Tibial nerve (tissue), 4 donors: ENCODE measurements around the gene FBXL17. TPM values are rescaled to one million over a fixed set of nuclear protein-coding genes. Genes with fewer than 3 reads are reported as not detected.

Source experiments
- DNase-seq, 2 donors: peaks; one replicate each; pipeline ENCODE4 v3.0.0-alpha.2; 2019; ENCODE audit warnings: low spot score in 2 of 2
- H3K27ac ChIP-seq, 4 donors: fragments of 200-600 bp; sonication (generic) in 3 of 4; one replicate each; pipeline ENCODE4 v1.5.1; 2017 to 2019; ENCODE audit warnings: mild to moderate bottlenecking in 1 of 4
- H3K27me3 ChIP-seq, 2 donors: fragments of 200-600 bp; sonication (generic) in 1 of 2; one replicate each; pipeline versions ENCODE4 v1.5.1 to v1.6.0; 2017 to 2019
- H3K36me3 ChIP-seq, 3 donors: fragments of 200-600 bp; sonication (generic); one replicate each; pipeline ENCODE4 v1.5.1; 2018 to 2019
- H3K4me1 ChIP-seq, 4 donors: fragments of 200-600 bp; sonication (generic) in 3 of 4; one replicate each; pipeline ENCODE4 v1.5.1; 2017 to 2019
- H3K4me3 ChIP-seq, 4 donors: fragments of 200-600 bp; sonication (generic) in 3 of 4; one replicate each; pipeline ENCODE4 v1.5.1; 2017 to 2019; ENCODE audit warnings: mild to moderate bottlenecking in 1 of 4, moderate library complexity in 1 of 4
- H3K9me3 ChIP-seq, 4 donors: fragments of 200-600 bp; sonication (generic) in 3 of 4; one replicate each; pipeline ENCODE4 v1.5.1; 2017 to 2019
- EP300 ChIP-seq, 2 donors: sonication (generic); formaldehyde crosslinking; IDR thresholded peaks; one replicate each; pipeline ENCODE4 v1.6.1; 2017; ENCODE audit warnings: antibody characterized with exemption in 2 of 2, mild to moderate bottlenecking in 1 of 2
- POLR2A ChIP-seq, 2 donors: fragments of 450-650 bp; IDR thresholded peaks; one replicate each; pipeline ENCODE4 v1.6.1; 2017; ENCODE audit warnings: antibody characterized with exemption in 2 of 2, mild to moderate bottlenecking in 2 of 2, moderate library complexity in 2 of 2
- WGBS, 2 donors: methylation state at CpG; one replicate each; pipeline ENCODE4 v1.1.5; 2018; 5-methylcytosine and 5-hydroxymethylcytosine counted together
- total RNA-seq, 4 donors: library from RNA; depleted of rRNA; stranded (reverse); fragments of >200 nt; gene quantifications; one replicate each; pipeline ENCODE4 v1.1.0, GENCODE V29; 2016
- TF ChIP-seq, protein P1 (sequence below), 5 experiments: fragments of 200-600 bp in 3 of 5; fragments of 450-650 bp in 2 of 5; sonication (generic) in 3 of 5; IDR thresholded peaks; one replicate each; pipeline ENCODE4 v1.5.1; 2016 to 2019; ENCODE audit warnings: antibody characterized with exemption in 5 of 5, mild to moderate bottlenecking in 3 of 5, moderate library complexity in 2 of 5

FBXL17 gene
- total RNA-seq, 4 donors from 2014 or later: 16.5 to 19.0 (median 17.6) TPM

DNA sequence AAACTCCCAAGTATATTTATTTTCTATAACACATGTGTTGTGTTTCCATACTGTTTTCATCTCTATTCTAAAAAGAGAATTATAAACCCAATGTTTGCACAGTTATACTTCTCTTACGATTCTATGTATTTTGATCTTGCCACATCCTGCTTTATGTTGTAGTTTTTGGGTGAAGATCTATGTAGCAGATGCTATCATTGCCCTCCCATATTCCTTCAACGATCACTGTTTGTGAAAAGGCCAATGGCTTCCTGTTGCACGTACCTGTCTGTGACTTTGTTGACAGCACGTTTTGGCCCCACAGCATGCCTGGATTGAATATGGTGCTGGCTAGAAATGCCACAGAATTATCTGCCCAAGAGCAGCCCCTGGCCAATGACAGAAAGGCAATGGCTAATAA, 456.7 kb downstream of the FBXL17 start:
- H3K4me3 ChIP-seq: no peak overlapping the region
- DNase-seq: no peak
- no peaks in the 10 kb centered on the region for H3K4me1 ChIP-seq
- TF ChIP-seq, protein P1, sequence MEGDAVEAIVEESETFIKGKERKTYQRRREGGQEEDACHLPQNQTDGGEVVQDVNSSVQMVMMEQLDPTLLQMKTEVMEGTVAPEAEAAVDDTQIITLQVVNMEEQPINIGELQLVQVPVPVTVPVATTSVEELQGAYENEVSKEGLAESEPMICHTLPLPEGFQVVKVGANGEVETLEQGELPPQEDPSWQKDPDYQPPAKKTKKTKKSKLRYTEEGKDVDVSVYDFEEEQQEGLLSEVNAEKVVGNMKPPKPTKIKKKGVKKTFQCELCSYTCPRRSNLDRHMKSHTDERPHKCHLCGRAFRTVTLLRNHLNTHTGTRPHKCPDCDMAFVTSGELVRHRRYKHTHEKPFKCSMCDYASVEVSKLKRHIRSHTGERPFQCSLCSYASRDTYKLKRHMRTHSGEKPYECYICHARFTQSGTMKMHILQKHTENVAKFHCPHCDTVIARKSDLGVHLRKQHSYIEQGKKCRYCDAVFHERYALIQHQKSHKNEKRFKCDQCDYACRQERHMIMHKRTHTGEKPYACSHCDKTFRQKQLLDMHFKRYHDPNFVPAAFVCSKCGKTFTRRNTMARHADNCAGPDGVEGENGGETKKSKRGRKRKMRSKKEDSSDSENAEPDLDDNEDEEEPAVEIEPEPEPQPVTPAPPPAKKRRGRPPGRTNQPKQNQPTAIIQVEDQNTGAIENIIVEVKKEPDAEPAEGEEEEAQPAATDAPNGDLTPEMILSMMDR (IDR thresholded peaks at IDR 0.05): no peak
- no peak for TF ChIP-seq POLR2A (IDR thresholded peaks at IDR 0.05)
- no peak for TF ChIP-seq EP300 (IDR thresholded peaks at IDR 0.05)
- H3K27ac ChIP-seq: no peak overlapping the region
- WGBS, 2 donors: 67 to 76% methylated on average over 4 of the region's 4 CpGs
- no peaks in the 10 kb centered on the region for H3K36me3 ChIP-seq
- no peaks in the 10 kb centered on the region for H3K9me3 ChIP-seq
- no peaks in the 10 kb centered on the region for H3K27me3 ChIP-seq

DNA sequence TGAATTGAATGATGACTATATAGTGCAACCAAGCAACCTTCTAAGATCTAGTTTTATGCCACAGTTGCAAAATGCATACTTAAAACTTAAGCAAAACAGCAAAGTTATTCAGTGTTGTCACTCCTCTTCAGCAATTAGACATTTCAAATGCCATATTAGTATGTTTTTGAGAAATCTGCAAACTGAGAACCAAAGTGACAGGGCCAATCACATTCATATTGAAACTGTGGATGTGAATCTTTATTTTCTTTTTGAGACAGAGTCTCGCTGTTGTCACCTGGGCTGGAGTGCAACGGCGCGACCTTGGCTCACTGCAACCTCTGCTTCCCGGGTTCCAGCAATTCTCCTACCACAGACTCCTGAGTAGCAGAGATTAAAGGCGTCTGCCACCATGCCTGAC, 461.9 kb downstream of the FBXL17 start:
- no peak for DNase-seq
- 88 to 92% methylated on average over 6 of the region's 6 CpGs for WGBS, 2 donors
- Histone ChIP-seq H3K27me3 (no peaks in the 10 kb centered on the region), H3K27ac (no peak overlapping the region), H3K9me3 (no peaks in the 10 kb centered on the region), H3K36me3 (no peaks in the 10 kb centered on the region), H3K4me3 (no peak overlapping the region), H3K4me1 (no peaks in the 10 kb centered on the region)
- TF ChIP-seq, protein P1 (IDR thresholded peaks at IDR 0.05): no peak
- TF ChIP-seq EP300 (IDR thresholded peaks at IDR 0.05) (no peak), POLR2A (IDR thresholded peaks at IDR 0.05) (no peak)

DNA sequence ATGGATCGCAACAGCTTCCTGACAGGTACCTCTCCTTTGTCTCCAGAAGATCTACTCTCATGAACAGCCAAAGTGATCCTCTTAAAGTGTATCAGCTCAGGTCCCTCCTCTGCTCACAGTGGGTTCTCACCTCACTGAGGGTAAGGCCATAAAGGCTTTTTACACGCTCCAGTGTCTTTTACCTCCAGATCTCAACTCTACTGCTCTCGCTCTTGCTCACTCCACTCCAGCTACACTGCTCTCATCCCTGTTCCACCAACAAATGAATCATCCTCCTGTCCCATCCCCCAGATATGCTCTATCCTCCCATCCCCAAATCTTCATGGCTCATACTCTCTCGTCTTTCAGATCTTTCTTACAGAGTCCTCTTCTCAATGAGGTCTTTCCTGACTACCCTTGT, 462.5 kb downstream of the FBXL17 start:
- Histone ChIP-seq H3K27ac (no peak overlapping the region), H3K4me3 (no peak overlapping the region), H3K36me3 (no peaks in the 10 kb centered on the region), H3K9me3 (no peaks in the 10 kb centered on the region), H3K27me3 (no peaks in the 10 kb centered on the region), H3K4me1 (no peaks in the 10 kb centered on the region)
- TF ChIP-seq, protein P1 (IDR thresholded peaks at IDR 0.05): no peak
- TF ChIP-seq EP300 (IDR thresholded peaks at IDR 0.05) (no peak), POLR2A (IDR thresholded peaks at IDR 0.05) (no peak)
- DNase-seq: no peak
- WGBS, 2 donors: 96% methylated on average over 4 of the region's 4 CpGs

DNA sequence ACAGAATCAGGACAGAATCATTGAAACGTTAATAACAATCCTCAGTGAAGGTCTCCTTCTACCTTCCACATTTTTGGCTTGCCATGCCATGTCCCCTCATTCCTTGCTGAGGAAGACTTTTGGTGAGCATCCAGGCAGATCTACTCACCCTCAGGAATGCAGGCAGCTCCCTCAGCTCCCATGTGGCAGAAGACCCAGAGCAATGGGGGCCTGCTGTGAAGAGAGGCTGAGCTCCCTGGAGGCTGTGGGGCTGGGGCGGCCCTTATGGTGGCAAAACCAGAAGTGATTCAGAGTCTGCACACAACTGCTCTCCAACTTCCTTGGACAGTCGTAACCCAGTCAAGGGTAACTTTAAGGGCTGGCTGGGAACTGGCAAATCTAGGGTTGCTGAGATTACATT, 463.9 kb downstream of the FBXL17 start:
- WGBS, 2 donors: 88 to 90% methylated on average over 3 of the region's 3 CpGs
- no peaks in the 10 kb centered on the region for H3K4me1 ChIP-seq
- H3K9me3 ChIP-seq: no peaks in the 10 kb centered on the region
- TF ChIP-seq, protein P1 (IDR thresholded peaks at IDR 0.05): no peak
- TF ChIP-seq EP300 (IDR thresholded peaks at IDR 0.05) (no peak), POLR2A (IDR thresholded peaks at IDR 0.05) (no peak)
- H3K27ac ChIP-seq: no peak overlapping the region
- H3K27me3 ChIP-seq: no peaks in the 10 kb centered on the region
- no peak overlapping the region for H3K4me3 ChIP-seq
- no peaks in the 10 kb centered on the region for H3K36me3 ChIP-seq
- no peak for DNase-seq

DNA sequence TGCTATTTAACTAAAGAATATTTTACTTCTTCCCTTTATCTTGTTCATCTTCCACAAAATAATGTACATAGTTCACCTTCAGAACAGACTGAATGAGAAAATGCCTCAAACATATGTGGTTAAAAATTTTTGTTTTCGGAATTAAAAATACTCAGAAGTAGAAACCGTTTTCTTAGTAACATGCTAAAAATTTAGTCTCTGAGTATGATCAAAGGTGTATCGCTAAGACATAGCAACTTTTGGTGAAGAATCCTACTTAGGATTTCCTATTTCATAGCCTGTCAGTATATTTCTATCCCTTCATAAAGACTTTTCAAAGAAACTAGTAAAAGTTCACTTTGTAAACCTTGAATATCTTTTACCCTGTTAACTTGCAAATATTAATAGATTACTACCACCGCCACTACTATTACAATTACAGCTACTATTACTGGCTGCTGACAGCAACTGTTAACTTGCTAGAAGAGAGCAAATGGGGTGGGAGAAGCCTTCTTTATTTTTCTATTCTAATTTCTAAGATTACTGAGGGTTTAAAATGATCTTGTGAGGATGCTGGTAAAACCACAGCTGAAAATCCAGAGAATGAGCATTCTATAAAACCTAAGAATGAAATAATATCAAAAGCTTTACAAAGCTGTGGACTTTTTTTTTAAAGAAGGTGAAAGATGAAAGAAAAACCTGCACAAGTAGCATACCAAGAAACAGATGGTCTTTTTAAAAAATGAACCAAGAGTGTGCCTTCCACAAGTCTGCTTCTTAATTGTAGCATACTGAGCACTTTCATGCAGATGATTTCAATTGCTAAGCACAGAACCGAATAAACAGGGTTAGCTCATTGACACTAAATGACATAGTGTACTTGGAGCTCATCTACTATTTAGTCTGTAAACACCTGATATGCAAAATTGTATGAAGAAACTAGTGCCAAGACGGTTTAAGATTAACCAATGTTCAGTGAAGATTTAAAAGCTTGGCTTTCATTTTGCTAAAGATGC, 464.9 kb downstream of the FBXL17 start:
- H3K4me1 ChIP-seq: no peaks in the 10 kb centered on the region
- H3K36me3 ChIP-seq: no peaks in the 10 kb centered on the region
- H3K27me3 ChIP-seq: no peaks in the 10 kb centered on the region
- no peak for TF ChIP-seq EP300 (IDR thresholded peaks at IDR 0.05)
- TF ChIP-seq POLR2A (IDR thresholded peaks at IDR 0.05): no peak
- TF ChIP-seq, protein P1 (IDR thresholded peaks at IDR 0.05): no peak
- DNase-seq: no peak
- 87 to 88% methylated on average over 6 of the region's 6 CpGs for WGBS, 2 donors
- no peak overlapping the region for H3K4me3 ChIP-seq
- no peaks in the 10 kb centered on the region for H3K9me3 ChIP-seq
- H3K27ac ChIP-seq: no peak overlapping the region
